Measurements from ENCODE around the gene BMP7.

The BMP7 gene

DNA sequence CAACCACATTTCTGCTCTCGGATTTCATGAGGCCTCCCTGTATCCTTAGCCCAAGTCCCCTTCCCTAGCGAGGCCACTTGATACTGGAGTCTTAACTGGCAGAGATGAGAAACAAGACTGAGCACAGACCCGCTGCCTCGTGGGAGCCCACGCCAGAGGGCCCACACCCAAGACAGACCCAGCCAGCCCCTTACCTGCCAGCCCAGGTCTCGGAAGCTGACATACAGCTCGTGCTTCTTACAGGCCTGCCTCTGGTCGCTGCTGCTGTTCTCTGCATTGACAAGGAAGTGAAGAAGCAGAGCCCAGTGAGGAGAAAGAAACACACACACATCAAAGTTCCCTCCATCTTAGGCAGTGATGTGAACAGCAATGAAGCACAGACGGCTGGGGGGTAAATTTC lies 91.7 kb downstream of the BMP7 start:
- no peak overlapping the region for H2AFZ ChIP-seq (ENCODE audit: low read depth, low read length)
- H3K18ac ChIP-seq (ENCODE audit: low read depth in 1 of 2, low read length in 2 of 2): no peak overlapping the region
- no peak overlapping the region for H3K27ac ChIP-seq (ENCODE audit: low read length, poor library complexity, severe bottlenecking)
- H3K9ac ChIP-seq (ENCODE audit: low read length): no peak overlapping the region
- H3K36me3 ChIP-seq (ENCODE audit: control insufficient read depth in 1 of 2, insufficient read depth in 2 of 2, low read depth in 1 of 2, low read length in 2 of 2): no peaks in the 10 kb centered on the region
- H3K79me1 ChIP-seq (replicated peaks; ENCODE audit: low read length, poor library complexity, severe bottlenecking): no peaks in the 10 kb centered on the region
- no peaks in the 10 kb centered on the region for H3K9me3 ChIP-seq (ENCODE audit: control insufficient read depth, low read length)
- no peak overlapping the region for H2BK12ac ChIP-seq (ENCODE audit: low read length in 2 of 2)
- H4K8ac ChIP-seq (ENCODE audit: low read length): no peak overlapping the region
- H3K4ac ChIP-seq (ENCODE audit: low read depth in 1 of 2, low read length in 2 of 2): no peak overlapping the region
- H2BK15ac ChIP-seq (ENCODE audit: low read depth, poor library complexity, severe bottlenecking): no peak overlapping the region
- no peak overlapping the region for H3K4me3 ChIP-seq (ENCODE audit: insufficient read depth in 1 of 2, low read depth in 1 of 2, low read length in 2 of 2)
- no peak overlapping the region for H2BK120ac ChIP-seq (ENCODE audit: low read depth, low read length)
- no peak overlapping the region for H3K14ac ChIP-seq (ENCODE audit: low read length in 2 of 2)
- H4K91ac ChIP-seq (ENCODE audit: low read length): no peak overlapping the region
- peaks cover 13 to 51% of the 10 kb centered on the region in 2 experiments for H3K27me3 ChIP-seq (ENCODE audit: control insufficient read depth in 1 of 2, insufficient read depth in 1 of 2, low read length in 2 of 2)
- no peak overlapping the region for H3K23ac ChIP-seq (ENCODE audit: low read length in 2 of 2)
- no peak overlapping the region for H2AK5ac ChIP-seq (ENCODE audit: low read length, severe bottlenecking)
- WGBS: 90% methylated on average over 9 of the region's 9 CpGs
- H3K4me1 ChIP-seq (ENCODE audit: control insufficient read depth, insufficient read depth, low read depth, low read length): no peaks in the 10 kb centered on the region
- no peak overlapping the region for H2BK5ac ChIP-seq (ENCODE audit: low read depth, low read length, poor library complexity, severe bottlenecking)
- no peak overlapping the region for H3K4me2 ChIP-seq (ENCODE audit: low read length, poor library complexity, severe bottlenecking)
- no peak for DNase-seq

DNA sequence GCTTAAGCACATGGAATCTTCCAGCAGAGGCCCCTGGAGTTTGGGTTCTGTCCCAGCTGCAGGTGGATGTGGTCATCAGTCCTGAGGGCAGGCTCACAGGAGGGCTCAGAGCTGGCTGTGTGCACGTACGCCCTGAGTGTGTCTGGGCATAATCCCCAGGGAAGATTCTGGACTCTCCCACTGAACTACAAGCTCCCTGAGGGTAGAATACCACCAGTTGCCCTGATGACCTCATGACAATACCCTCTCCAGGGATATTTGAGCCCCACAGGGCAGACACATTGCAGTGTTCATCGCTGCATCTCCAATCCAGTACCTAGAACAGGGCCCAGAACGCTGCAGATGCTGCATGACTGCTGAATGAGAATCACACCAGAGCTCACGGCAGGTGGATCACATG lies 92.5 kb downstream of the BMP7 start:
- DNase-seq: no peak
- H3K36me3 ChIP-seq (ENCODE audit: control insufficient read depth in 1 of 2, insufficient read depth in 2 of 2, low read depth in 1 of 2, low read length in 2 of 2): no peaks in the 10 kb centered on the region
- no peak overlapping the region for H4K91ac ChIP-seq (ENCODE audit: low read length)
- no peak overlapping the region for H3K4me2 ChIP-seq (ENCODE audit: low read length, poor library complexity, severe bottlenecking)
- no peak overlapping the region for H4K8ac ChIP-seq (ENCODE audit: low read length)
- no peak overlapping the region for H3K4me3 ChIP-seq (ENCODE audit: insufficient read depth in 1 of 2, low read depth in 1 of 2, low read length in 2 of 2)
- H2BK12ac ChIP-seq (ENCODE audit: low read length in 2 of 2): no peak overlapping the region
- H2AFZ ChIP-seq (ENCODE audit: low read depth, low read length): no peak overlapping the region
- no peaks in the 10 kb centered on the region for H3K4me1 ChIP-seq (ENCODE audit: control insufficient read depth, insufficient read depth, low read depth, low read length)
- no peak overlapping the region for H3K27ac ChIP-seq (ENCODE audit: low read length, poor library complexity, severe bottlenecking)
- H2BK120ac ChIP-seq (ENCODE audit: low read depth, low read length): no peak overlapping the region
- H2BK15ac ChIP-seq (ENCODE audit: low read depth, poor library complexity, severe bottlenecking): no peak overlapping the region
- H3K4ac ChIP-seq (ENCODE audit: low read depth in 1 of 2, low read length in 2 of 2): no peak overlapping the region
- H3K18ac ChIP-seq (ENCODE audit: low read depth in 1 of 2, low read length in 2 of 2): no peak overlapping the region
- no peak overlapping the region for H2BK5ac ChIP-seq (ENCODE audit: low read depth, low read length, poor library complexity, severe bottlenecking)
- H3K14ac ChIP-seq (ENCODE audit: low read length in 2 of 2): no peak overlapping the region
- H3K23ac ChIP-seq (ENCODE audit: low read length in 2 of 2): no peak overlapping the region
- H3K9ac ChIP-seq (ENCODE audit: low read length): no peak overlapping the region
- 87% methylated on average over 5 of the region's 5 CpGs for WGBS
- peaks cover 13 to 56% of the 10 kb centered on the region in 2 experiments for H3K27me3 ChIP-seq (ENCODE audit: control insufficient read depth in 1 of 2, insufficient read depth in 1 of 2, low read length in 2 of 2)
- H3K79me1 ChIP-seq (replicated peaks; ENCODE audit: low read length, poor library complexity, severe bottlenecking): no peaks in the 10 kb centered on the region
- no peaks in the 10 kb centered on the region for H3K9me3 ChIP-seq (ENCODE audit: control insufficient read depth, low read length)
- H2AK5ac ChIP-seq (ENCODE audit: low read length, severe bottlenecking): no peak overlapping the region

DNA sequence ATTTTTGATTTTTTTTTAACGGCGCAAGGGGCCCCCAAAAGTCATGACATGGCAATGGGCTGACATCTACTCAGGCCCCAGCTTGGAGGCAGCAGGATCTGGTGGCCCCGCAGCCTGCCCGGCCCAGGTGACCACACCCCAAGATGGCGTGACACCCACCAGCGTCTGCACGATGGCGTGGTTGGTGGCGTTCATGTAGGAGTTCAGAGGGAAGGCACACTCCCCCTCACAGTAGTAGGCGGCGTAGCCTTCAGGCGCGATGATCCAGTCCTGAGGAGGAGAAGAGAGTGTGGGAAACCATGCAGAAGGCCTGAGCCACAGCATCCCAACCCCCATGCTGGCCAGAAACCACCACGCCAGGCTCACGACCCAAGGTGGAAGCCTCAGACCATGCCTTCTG lies 93.4 kb downstream of the BMP7 start:
- H2BK12ac ChIP-seq (ENCODE audit: low read length in 2 of 2): no peak overlapping the region
- H3K9ac ChIP-seq (ENCODE audit: low read length): no peak overlapping the region
- no peak overlapping the region for H3K4me3 ChIP-seq (ENCODE audit: insufficient read depth in 1 of 2, low read depth in 1 of 2, low read length in 2 of 2)
- H4K8ac ChIP-seq (ENCODE audit: low read length): peak overlapping the region; percentile 25
- no peak overlapping the region for H3K23ac ChIP-seq (ENCODE audit: low read length in 2 of 2)
- no peak overlapping the region for H2BK15ac ChIP-seq (ENCODE audit: low read depth, poor library complexity, severe bottlenecking)
- H2AFZ ChIP-seq (ENCODE audit: low read depth, low read length): no peak overlapping the region
- 89% methylated on average over 15 of the region's 15 CpGs for whole genome bisulfite sequencing
- no peak overlapping the region for H3K4ac ChIP-seq (ENCODE audit: low read depth in 1 of 2, low read length in 2 of 2)
- H2BK5ac ChIP-seq (ENCODE audit: low read depth, low read length, poor library complexity, severe bottlenecking): no peak overlapping the region
- H3K14ac ChIP-seq (ENCODE audit: low read length in 2 of 2): no peak overlapping the region
- H3K36me3 ChIP-seq (ENCODE audit: control insufficient read depth in 1 of 2, insufficient read depth in 2 of 2, low read depth in 1 of 2, low read length in 2 of 2): no peaks in the 10 kb centered on the region
- no peak overlapping the region for H2AK5ac ChIP-seq (ENCODE audit: low read length, severe bottlenecking)
- peaks cover 1% of the 10 kb centered on the region for H3K4me1 ChIP-seq (ENCODE audit: control insufficient read depth, insufficient read depth, low read depth, low read length)
- peaks cover 18 to 55% of the 10 kb centered on the region in 2 experiments for H3K27me3 ChIP-seq (ENCODE audit: control insufficient read depth in 1 of 2, insufficient read depth in 1 of 2, low read length in 2 of 2)
- H3K18ac ChIP-seq (ENCODE audit: low read depth in 1 of 2, low read length in 2 of 2): no peak overlapping the region
- H3K27ac ChIP-seq (ENCODE audit: low read length, poor library complexity, severe bottlenecking): no peak overlapping the region
- H3K9me3 ChIP-seq (ENCODE audit: control insufficient read depth, low read length): no peaks in the 10 kb centered on the region
- no peak for DNase-seq
- no peak overlapping the region for H3K4me2 ChIP-seq (ENCODE audit: low read length, poor library complexity, severe bottlenecking)
- no peaks in the 10 kb centered on the region for H3K79me1 ChIP-seq (replicated peaks; ENCODE audit: low read length, poor library complexity, severe bottlenecking)
- no peak overlapping the region for H2BK120ac ChIP-seq (ENCODE audit: low read depth, low read length)
- no peak overlapping the region for H4K91ac ChIP-seq (ENCODE audit: low read length)

DNA sequence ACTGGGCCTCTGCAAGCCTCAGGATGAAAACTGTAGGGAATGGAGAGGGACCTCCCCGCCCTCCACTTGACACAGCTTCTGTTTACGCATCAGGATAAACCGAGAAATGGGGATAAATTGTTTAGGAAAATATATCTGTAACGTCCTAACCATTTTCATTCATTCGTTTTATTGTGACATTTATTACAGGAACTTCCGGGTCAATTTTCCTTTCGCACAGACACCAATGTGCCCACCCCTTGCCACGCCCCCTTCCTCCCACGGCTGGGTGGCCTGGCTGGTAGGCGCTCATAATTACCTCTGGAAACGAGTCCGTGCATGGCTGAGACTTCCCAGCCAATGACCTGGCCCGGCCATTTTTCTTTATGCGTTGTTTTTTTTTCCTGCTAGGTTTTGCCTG lies 96.1 kb downstream of the BMP7 start:
- no peaks in the 10 kb centered on the region for H3K9me3 ChIP-seq (ENCODE audit: control insufficient read depth, low read length)
- H3K4me1 ChIP-seq (ENCODE audit: control insufficient read depth, insufficient read depth, low read depth, low read length): peaks cover 4% of the 10 kb centered on the region
- WGBS: 82% methylated on average over 12 of the region's 14 CpGs
- no peak overlapping the region for H4K91ac ChIP-seq (ENCODE audit: low read length)
- H3K4ac ChIP-seq (ENCODE audit: low read depth in 1 of 2, low read length in 2 of 2): no peak overlapping the region
- H2BK5ac ChIP-seq (ENCODE audit: low read depth, low read length, poor library complexity, severe bottlenecking): no peak overlapping the region
- H3K79me1 ChIP-seq (replicated peaks; ENCODE audit: low read length, poor library complexity, severe bottlenecking): no peaks in the 10 kb centered on the region
- no peak overlapping the region for H3K4me2 ChIP-seq (ENCODE audit: low read length, poor library complexity, severe bottlenecking)
- H3K9ac ChIP-seq (ENCODE audit: low read length): no peak overlapping the region
- no peak for DNase-seq
- H3K27ac ChIP-seq (ENCODE audit: low read length, poor library complexity, severe bottlenecking): no peak overlapping the region
- H2AK5ac ChIP-seq (ENCODE audit: low read length, severe bottlenecking): no peak overlapping the region
- H2BK15ac ChIP-seq (ENCODE audit: low read depth, poor library complexity, severe bottlenecking): no peak overlapping the region
- no peak overlapping the region for H3K14ac ChIP-seq (ENCODE audit: low read length in 2 of 2)
- no peaks in the 10 kb centered on the region for H3K36me3 ChIP-seq (ENCODE audit: control insufficient read depth in 1 of 2, insufficient read depth in 2 of 2, low read depth in 1 of 2, low read length in 2 of 2)
- no peak overlapping the region for H2BK12ac ChIP-seq (ENCODE audit: low read length in 2 of 2)
- H3K18ac ChIP-seq (ENCODE audit: low read depth in 1 of 2, low read length in 2 of 2): no peak overlapping the region
- no peak overlapping the region for H3K23ac ChIP-seq (ENCODE audit: low read length in 2 of 2)
- no peak overlapping the region for H3K4me3 ChIP-seq (ENCODE audit: insufficient read depth in 1 of 2, low read depth in 1 of 2, low read length in 2 of 2)
- no peak overlapping the region for H2AFZ ChIP-seq (ENCODE audit: low read depth, low read length)
- H3K27me3 ChIP-seq (ENCODE audit: control insufficient read depth in 1 of 2, insufficient read depth in 1 of 2, low read length in 2 of 2): peaks cover 19 to 46% of the 10 kb centered on the region in 2 experiments
- H4K8ac ChIP-seq (ENCODE audit: low read length): no peak overlapping the region
- H2BK120ac ChIP-seq (ENCODE audit: low read depth, low read length): no peak overlapping the region
